ENCODE data around the gene FA2H.
"Not testable (repeated sequence)": the region's sequence is repeated elsewhere in the genome, so short reads cannot be mapped to it uniquely, and the experiment has no call there.

GRCh38 chr16:74764184-74764583 lies 10.4 kb downstream of the FA2H start:
- TF ChIP-seq CTCF, EP300, POLR2A, POLR2AphosphoS5 (IDR thresholded peaks at IDR 0.05): not testable (repeated sequence)

All from sigmoid colon (tissue), 4 donors.